MM.1S (cell line): Measurements from ENCODE around the gene RPL12.

ENCODE experiments used
- CTCF ChIP-seq: fragments of 300-600 bp; sonication (generic); IDR thresholded peaks from 2 replicates; pipeline ENCODE4 v1.5.1; 2016; ENCODE audit warnings: antibody characterized with exemption, low read length, mixed read lengths
- EZH2 ChIP-seq: fragments of 300-600 bp; sonication (generic); optimal IDR thresholded peaks from 2 replicates; pipeline ENCODE3; 2017; ENCODE audit warnings: low read depth, mild to moderate bottlenecking, antibody characterized with exemption, low read length, mixed read lengths

GRCh38 chr9:127444283-127444920, 6.8 kb downstream of the RPL12 start:
- TF ChIP-seq CTCF (no peak), EZH2 (no peak)
